Endothelial cell of umbilical vein (primary cell): ENCODE data around the gene RAB6B. TPM values are rescaled to one million over a fixed set of nuclear protein-coding genes. Genes with fewer than 3 reads are reported as not detected.
A peak's percentile ranks its signal among the peaks of the same experiment; 100 is the strongest.

Experiments
- BruUV-seq: library from RNA; stranded (reverse); fragments of 400-500 nt; replicated peaks from 2 replicates; lab custom pipeline; 2021; lab: Mats Ljungman, UMichigan
- CTCF ChIA-PET: fragments of 300-600, 350-600 bp; sonication (Branson Sonifier 250); formaldehyde crosslinking; loops from one replicate; lab custom pipeline; 2021; ENCODE audit warnings: antibody characterized with exemption, inconsistent platforms; lab: Charles Lee
- POLR2A ChIA-PET: fragments of 300-600, 350-600 bp; sonication (Branson Sonifier 250); formaldehyde crosslinking; loops from one replicate; lab custom pipeline; 2021; ENCODE audit warnings: antibody characterized with exemption, inconsistent platforms; lab: Charles Lee
- DNase-seq: peaks from one replicate; pipeline ENCODE4 v3.0.0-alpha.2; 2011; ENCODE audit warnings: low read depth, low spot score
- FAIRE-seq: peaks from 2 replicates; lab custom pipeline; 2011; peaks lifted over from hg19 to GRCh38; lab: Jason Lieb, UNC
- H2AFZ ChIP-seq: 2 replicates; pipeline ENCODE4 v1.6.0; 2012; ENCODE audit warnings: low read depth, low read length, control low read depth, inconsistent platforms
- H3K27ac ChIP-seq: 2 replicates; pipeline ENCODE4 v1.5.1; 2011; ENCODE audit warnings: low read depth, mild to moderate bottlenecking, control low read depth, low read length, moderate library complexity; ENCODE audit not compliant: insufficient read depth
- H3K27me3 ChIP-seq, 2 experiments: 2 replicates each; pipeline versions ENCODE4 v1.6.0 to v1.6.1; 2011; ENCODE audit warnings: low read length in 2 of 2, mixed read lengths in 1 of 2; ENCODE audit not compliant: control insufficient read depth in 2 of 2, insufficient read depth in 2 of 2
- H3K36me3 ChIP-seq, 2 experiments: 2 replicates in 1 of 2; 3 replicates in 1 of 2; pipeline ENCODE4 v1.5.1; 2011; ENCODE audit warnings: low read length in 2 of 2, mild to moderate bottlenecking in 1 of 2, moderate library complexity in 1 of 2; ENCODE audit not compliant: control insufficient read depth in 2 of 2, insufficient read depth in 2 of 2; ENCODE audit errors: extremely low read depth in 1 of 2
- H3K4me1 ChIP-seq: 3 replicates; pipeline ENCODE4 v1.5.1; 2011; ENCODE audit warnings: mild to moderate bottlenecking, low read length; ENCODE audit not compliant: control insufficient read depth, insufficient read depth; ENCODE audit errors: extremely low read depth
- H3K4me2 ChIP-seq: 2 replicates; pipeline ENCODE4 v1.6.1; 2011; ENCODE audit warnings: low read length, control low read depth, mixed read lengths; ENCODE audit not compliant: insufficient read depth
- H3K4me3 ChIP-seq, 3 experiments: fragments of 200-600 bp in 1 of 3; sonication (generic), shearing (Covaris generic) in 1 of 3; replicated peaks in 1 of 3; 2 replicates each; pipeline ENCODE4 v1.5.1; 2011 to 2016; ENCODE audit warnings: control low read depth in 3 of 3, low read length in 3 of 3, mild to moderate bottlenecking in 2 of 3, inconsistent platforms in 1 of 3, low read depth in 1 of 3, moderate library complexity in 1 of 3; ENCODE audit not compliant: insufficient read depth in 1 of 3
- H3K79me2 ChIP-seq: 2 replicates; pipeline ENCODE4 v1.6.0; 2012; ENCODE audit warnings: low read length, inconsistent platforms; ENCODE audit not compliant: control insufficient read depth, insufficient read depth
- H3K9ac ChIP-seq: replicated peaks from 2 replicates; pipeline ENCODE3; 2011; ENCODE audit warnings: low read length, control low read depth; ENCODE audit not compliant: insufficient read depth; ENCODE audit errors: extremely low read depth
- H3K9me1 ChIP-seq: replicated peaks from 3 replicates; pipeline ENCODE4 v1.6.0; 2011; ENCODE audit warnings: mild to moderate bottlenecking, low read length; ENCODE audit not compliant: control insufficient read depth, insufficient read depth; ENCODE audit errors: extremely low read depth
- H3K9me3 ChIP-seq: replicated peaks from 2 replicates; pipeline ENCODE4 v1.5.1; 2012; ENCODE audit warnings: low read length, inconsistent platforms; ENCODE audit not compliant: control insufficient read depth, insufficient read depth
- H4K20me1 ChIP-seq: replicated peaks from 2 replicates; pipeline ENCODE3; 2011; ENCODE audit warnings: mild to moderate bottlenecking, low read length; ENCODE audit not compliant: control insufficient read depth, insufficient read depth; ENCODE audit errors: extremely low read depth
- EZH2 ChIP-seq: IDR thresholded peaks from 2 replicates; pipeline ENCODE4 v1.6.1; 2012; ENCODE audit warnings: borderline replicate concordance, low read depth, mild to moderate bottlenecking, moderate library complexity, low read length, inconsistent platforms; ENCODE audit not compliant: severe bottlenecking
- POLR2AphosphoS5 ChIP-seq: IDR thresholded peaks from 2 replicates; pipeline ENCODE4 v1.6.1; 2012; ENCODE audit warnings: low read depth, mild to moderate bottlenecking, control low read depth, low read length, moderate library complexity; ENCODE audit not compliant: insufficient read depth
- dilution Hi-C: fragments of 300-500 bp; cut with MboI; formaldehyde crosslinking; loops from one replicate; pipeline ENCODE4 v1.15.0; 2019; ENCODE audit warnings: low sequenced_read_pairs; ENCODE audit not compliant: extremely low pct_ligation_motif_present
- intact Hi-C: fragments of 100-400 bp; cut with micrococcal nuclease; formaldehyde crosslinking; loops from one replicate; pipeline ENCODE4 v1.10.0; 2022
- polyA plus RNA-seq, 4 experiments: library from polyadenylated mRNA; depleted of rRNA in 3 of 4; stranded (reverse) in 3 of 4; unstranded in 1 of 4; fragments of >200 nt; gene quantifications; 2 replicates each; pipeline versions ENCODE4 v1.2.1 to v1.2.3, GENCODE V29; 2011 to 2012; ENCODE audit warnings: missing spikeins in 1 of 4
- total RNA-seq: library from RNA; stranded (reverse); gene quantifications from 2 replicates; pipeline ENCODE4 v1.2.3, GENCODE V29; 2021
- TF ChIP-seq, protein P1 (sequence below), 2 donors: IDR thresholded peaks; 1 replicate in 1 of 2; 2 replicates in 1 of 2; pipeline ENCODE4 v1.5.1; 2011; ENCODE audit warnings: low read length in 2 of 2, mild to moderate bottlenecking in 2 of 2, moderate library complexity in 2 of 2, control low read depth in 1 of 2, inconsistent platforms in 1 of 2, low read depth in 1 of 2; ENCODE audit not compliant: insufficient read depth in 1 of 2; ENCODE audit errors: extremely low read depth in 1 of 2

The RAB6B gene
- total and polyA plus RNA-seq, 2 donors (not counting 3 experiments of a cell fraction or from before 2014, with no cell fraction given): 1.7 to 6.7 TPM

GRCh38 chr3:133927540-133928066, 31.9 kb upstream of the RAB6B start:
- BruUV-seq: no TSS peak
- POLR2A ChIA-PET: no interaction called here
- no peak overlapping the region for H3K27ac ChIP-seq

More at GRCh38 chr3:133927540-133928066, 31.9 kb upstream of the RAB6B start:
- CTCF ChIA-PET: interaction anchor here (0.6 to 7.2 kb wide), 20 partner anchors 11 to 1196 kb away, joined by 3 to 223 read pairs (median 3); no protein-coding TSS in a partner anchor
- peak; percentile 37 for DNase-seq
- H3K4me1 ChIP-seq: peaks cover 7% of the 10 kb centered on the region
- dilution Hi-C loops (loop anchor here (25.0 kb wide), 1 partner anchor 285 kb away; no protein-coding TSS in a partner anchor), intact Hi-C loops (loop anchor here (1.0 to 2.0 kb wide), 3 partner anchors 108 to 439 kb away; no protein-coding TSS in a partner anchor)
- H3K9me1 ChIP-seq: no peaks in the 10 kb centered on the region
- H3K9me3 ChIP-seq: no peaks in the 10 kb centered on the region
- peak overlapping the region; percentile 47 for H3K9ac ChIP-seq
- peak overlapping the region; percentile 98 for H2AFZ ChIP-seq
- H4K20me1 ChIP-seq: no peaks in the 10 kb centered on the region
- H3K36me3 ChIP-seq: no peaks in the 10 kb centered on the region
- no peaks in the 10 kb centered on the region for H3K79me2 ChIP-seq
- no peaks in the 10 kb centered on the region for H3K27me3 ChIP-seq
- TF ChIP-seq EZH2: no peak
- TF ChIP-seq, protein P1, sequence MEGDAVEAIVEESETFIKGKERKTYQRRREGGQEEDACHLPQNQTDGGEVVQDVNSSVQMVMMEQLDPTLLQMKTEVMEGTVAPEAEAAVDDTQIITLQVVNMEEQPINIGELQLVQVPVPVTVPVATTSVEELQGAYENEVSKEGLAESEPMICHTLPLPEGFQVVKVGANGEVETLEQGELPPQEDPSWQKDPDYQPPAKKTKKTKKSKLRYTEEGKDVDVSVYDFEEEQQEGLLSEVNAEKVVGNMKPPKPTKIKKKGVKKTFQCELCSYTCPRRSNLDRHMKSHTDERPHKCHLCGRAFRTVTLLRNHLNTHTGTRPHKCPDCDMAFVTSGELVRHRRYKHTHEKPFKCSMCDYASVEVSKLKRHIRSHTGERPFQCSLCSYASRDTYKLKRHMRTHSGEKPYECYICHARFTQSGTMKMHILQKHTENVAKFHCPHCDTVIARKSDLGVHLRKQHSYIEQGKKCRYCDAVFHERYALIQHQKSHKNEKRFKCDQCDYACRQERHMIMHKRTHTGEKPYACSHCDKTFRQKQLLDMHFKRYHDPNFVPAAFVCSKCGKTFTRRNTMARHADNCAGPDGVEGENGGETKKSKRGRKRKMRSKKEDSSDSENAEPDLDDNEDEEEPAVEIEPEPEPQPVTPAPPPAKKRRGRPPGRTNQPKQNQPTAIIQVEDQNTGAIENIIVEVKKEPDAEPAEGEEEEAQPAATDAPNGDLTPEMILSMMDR (IDR thresholded peaks at IDR 0.05; ENCODE audit: extremely low read depth in 1 of 2, insufficient read depth in 1 of 2, low read depth in 1 of 2, low read length in 2 of 2): peak; percentile 70 to 87
- TF ChIP-seq POLR2AphosphoS5: peak; percentile 12
- FAIRE-seq: peak; percentile 62
- H3K4me2 ChIP-seq: peak overlapping the region; percentile 87
- H3K4me3 ChIP-seq: peak overlapping the region; percentile 32 to 53 (median 39)
